Fibroblast of lung (primary cell): Measurements from ENCODE around the gene TTLL7. TPM values are rescaled to one million over a fixed set of nuclear protein-coding genes. Genes with fewer than 3 reads are reported as not detected.

Source experiments
- DNase-seq, 2 donors: peaks; one replicate each; pipeline versions ENCODE4 v3.0.0 to v3.0.0-alpha.2; 2010; ENCODE audit warnings: low read depth in 2 of 2
- H2AFZ ChIP-seq: 2 replicates; pipeline ENCODE4 v1.5.1; 2012; ENCODE audit warnings: low read length, control low read depth, inconsistent platforms
- H3K27ac ChIP-seq: 2 replicates; pipeline ENCODE4 v1.5.1; 2011; ENCODE audit warnings: low read length, control low read depth; ENCODE audit not compliant: insufficient read depth
- H3K27me3 ChIP-seq: 2 replicates; pipeline ENCODE4 v1.5.1; 2011; ENCODE audit warnings: mild to moderate bottlenecking, low read length; ENCODE audit not compliant: control insufficient read depth, insufficient read depth
- H3K36me3 ChIP-seq: 2 replicates; pipeline ENCODE4 v1.5.1; 2011; ENCODE audit warnings: low read length; ENCODE audit not compliant: control insufficient read depth, insufficient read depth
- H3K4me1 ChIP-seq: 2 replicates; pipeline ENCODE4 v1.5.1; 2011; ENCODE audit warnings: low read length; ENCODE audit not compliant: control insufficient read depth, insufficient read depth; ENCODE audit errors: extremely low read depth
- H3K4me2 ChIP-seq: 2 replicates; pipeline ENCODE4 v1.5.1; 2011; ENCODE audit warnings: low read length, control low read depth; ENCODE audit not compliant: insufficient read depth; ENCODE audit errors: extremely low read depth
- H3K4me3 ChIP-seq, 4 experiments: fragments of 200-600 bp in 1 of 4; sonication (generic) in 1 of 4; replicated peaks in 1 of 4; 2 replicates each; pipeline ENCODE4 v1.5.1; 2011 to 2016; ENCODE audit warnings: low read length in 4 of 4, low read depth in 3 of 4, mild to moderate bottlenecking in 3 of 4, control low read depth in 2 of 4, inconsistent platforms in 1 of 4, mixed read lengths in 1 of 4; ENCODE audit not compliant: insufficient read depth in 1 of 4; ENCODE audit errors: control extremely low read depth in 1 of 4
- H3K79me2 ChIP-seq: 2 replicates; pipeline ENCODE4 v1.5.1; 2012; ENCODE audit warnings: mild to moderate bottlenecking, low read length, inconsistent platforms; ENCODE audit not compliant: control insufficient read depth, insufficient read depth
- H3K9ac ChIP-seq: 2 replicates; pipeline ENCODE4 v1.5.1; 2011; ENCODE audit warnings: mild to moderate bottlenecking, low read length, control low read depth; ENCODE audit not compliant: insufficient read depth
- H3K9me3 ChIP-seq: 2 replicates; pipeline ENCODE4 v1.5.1; 2012; ENCODE audit warnings: low read depth, low read length; ENCODE audit not compliant: control insufficient read depth, insufficient read depth
- H4K20me1 ChIP-seq: 2 replicates; pipeline ENCODE4 v1.5.1; 2011; ENCODE audit warnings: low read length; ENCODE audit not compliant: control insufficient read depth, insufficient read depth; ENCODE audit errors: extremely low read depth
- CTCF ChIP-seq, 2 donors: IDR thresholded peaks in 1 of 2; conservative IDR thresholded peaks in 1 of 2; 1 replicate in 1 of 2; 2 replicates in 1 of 2; pipeline ENCODE4 v1.5.1; 2011 to 2012; ENCODE audit warnings: low read length in 2 of 2, control low read depth in 1 of 2, inconsistent platforms in 1 of 2, low read depth in 1 of 2, mild to moderate bottlenecking in 1 of 2
- EZH2 ChIP-seq: IDR thresholded peaks from 2 replicates; pipeline ENCODE4 v1.5.1; 2012; ENCODE audit warnings: low read length, control low read depth, mild to moderate bottlenecking; ENCODE audit errors: missing control alignments
- polyA plus RNA-seq, 2 donors: library from polyadenylated mRNA; depleted of rRNA in 1 of 2; stranded (reverse) in 1 of 2; unstranded in 1 of 2; fragments of >200 nt; gene quantifications; 2 replicates each; pipeline ENCODE4 v1.2.1, GENCODE V29; 2011 to 2012; ENCODE audit warnings: missing spikeins in 1 of 2
- total RNA-seq: library from RNA; depleted of rRNA; stranded (reverse); fragments of >200 nt; gene quantifications from 2 replicates; pipeline ENCODE4 v1.2.1, GENCODE V29; 2014

The TTLL7 gene
- total and polyA plus RNA-seq, 2 donors (not counting 1 experiment from before 2014, with no cell fraction given): 14.4 to 19.8 TPM

- no peaks in the 10 kb centered on the region for H3K79me2 ChIP-seq
- TF ChIP-seq CTCF (conservative IDR thresholded peaks at IDR 0.05 in 1 of 2, IDR thresholded peaks at IDR 0.05 in 1 of 2; ENCODE audit: low read depth in 1 of 2, low read length in 2 of 2): no peak
- TF ChIP-seq EZH2: no peak
- DNase-seq: no peak
- no peak overlapping the region for H3K27ac ChIP-seq
- no peaks in the 10 kb centered on the region for H3K4me1 ChIP-seq
- H3K9me3 ChIP-seq: no peaks in the 10 kb centered on the region
- H2AFZ ChIP-seq: no peak overlapping the region
- H3K4me2 ChIP-seq: no peak overlapping the region
- no peaks in the 10 kb centered on the region for H3K36me3 ChIP-seq
- no peak overlapping the region for H3K9ac ChIP-seq
- no peaks in the 10 kb centered on the region for H4K20me1 ChIP-seq
- no peak overlapping the region for H3K4me3 ChIP-seq
- no peaks in the 10 kb centered on the region for H3K27me3 ChIP-seq
These were observed 27.0 kb upstream of the TTLL7 start for GRCh38 chr1:84025966-84026365.

- Histone ChIP-seq H3K9me3 (no peaks in the 10 kb centered on the region), H2AFZ (no peak overlapping the region), H3K79me2 (no peaks in the 10 kb centered on the region), H3K9ac (no peak overlapping the region), H3K27ac (no peak overlapping the region), H3K4me1 (no peaks in the 10 kb centered on the region), H3K4me3 (no peak overlapping the region), H3K4me2 (no peak overlapping the region), H3K27me3 (no peaks in the 10 kb centered on the region), H3K36me3 (no peaks in the 10 kb centered on the region), H4K20me1 (no peaks in the 10 kb centered on the region)
- DNase-seq: no peak
- TF ChIP-seq EZH2: no peak
- TF ChIP-seq CTCF (conservative IDR thresholded peaks at IDR 0.05 in 1 of 2, IDR thresholded peaks at IDR 0.05 in 1 of 2; ENCODE audit: low read depth in 1 of 2, low read length in 2 of 2): no peak
These were observed 22.9 kb upstream of the TTLL7 start for GRCh38 chr1:84021822-84022221.

GRCh38 chr1:84020151-84020550 lies 21.2 kb upstream of the TTLL7 start:
- H3K4me1 ChIP-seq: no peaks in the 10 kb centered on the region
- TF ChIP-seq CTCF (conservative IDR thresholded peaks at IDR 0.05 in 1 of 2, IDR thresholded peaks at IDR 0.05 in 1 of 2; ENCODE audit: low read depth in 1 of 2, low read length in 2 of 2): no peak
- TF ChIP-seq EZH2: no peak
- no peak for DNase-seq
- H3K9me3 ChIP-seq: no peaks in the 10 kb centered on the region
- no peaks in the 10 kb centered on the region for H3K36me3 ChIP-seq
- no peak overlapping the region for H3K9ac ChIP-seq
- no peak overlapping the region for H3K4me3 ChIP-seq
- no peaks in the 10 kb centered on the region for H4K20me1 ChIP-seq
- no peaks in the 10 kb centered on the region for H3K27me3 ChIP-seq
- H2AFZ ChIP-seq: no peak overlapping the region
- H3K27ac ChIP-seq: no peak overlapping the region
- no peaks in the 10 kb centered on the region for H3K79me2 ChIP-seq
- H3K4me2 ChIP-seq: no peak overlapping the region
